GM06990 (cell line): ENCODE measurements around the gene CDRT4.

Source experiments
- DNase-seq: peaks from one replicate; pipeline ENCODE4 v3.0.0-alpha.2; 2011; ENCODE audit not compliant: insufficient read length; ENCODE audit errors: extremely low read depth
- H3K27me3 ChIP-seq: replicated peaks from 2 replicates; pipeline ENCODE4 v1.6.0; 2011; ENCODE audit warnings: low read length; ENCODE audit not compliant: control insufficient read depth, insufficient read depth
- H3K36me3 ChIP-seq: 2 replicates; pipeline ENCODE4 v1.5.1; 2011; ENCODE audit warnings: low read length; ENCODE audit not compliant: control insufficient read depth, insufficient read depth
- H3K4me3 ChIP-seq: replicated peaks from 2 replicates; pipeline ENCODE4 v1.5.1; 2011; ENCODE audit warnings: low read depth, mild to moderate bottlenecking, control low read depth, low read length
- CTCF ChIP-seq: IDR thresholded peaks from 2 replicates; pipeline ENCODE4 v1.5.1; 2011; ENCODE audit warnings: low read length, control low read depth, mild to moderate bottlenecking, inconsistent platforms; ENCODE audit not compliant: insufficient read depth, poor library complexity, severe bottlenecking

CDRT4 gene

GRCh38 chr17:15414532-15415306 lies 52.7 kb downstream of the CDRT4 start:
- no peak for DNase-seq
- no peak for TF ChIP-seq CTCF
- H3K27me3 ChIP-seq = 0 out of 2 replicates have a peak, but pooled peaks cover 1% of the 10 kb centered on the region
- no peak overlapping the region for H3K4me3 ChIP-seq
- no peaks in the 10 kb centered on the region for H3K36me3 ChIP-seq

GRCh38 chr17:15413101-15413771 lies 54.2 kb downstream of the CDRT4 start:
- Histone ChIP-seq H3K4me3 (no peak overlapping the region), H3K36me3 (no peaks in the 10 kb centered on the region), H3K27me3 (0 out of 2 replicates have a peak, but pooled peaks cover 1% of the 10 kb centered on the region)
- TF ChIP-seq CTCF = no peak
- no peak for DNase-seq

GRCh38 chr17:15412606-15413005 lies 54.8 kb downstream of the CDRT4 start:
- Histone ChIP-seq H3K27me3 (0 out of 2 replicates have a peak, but pooled peaks cover 1% of the 10 kb centered on the region), H3K36me3 (no peaks in the 10 kb centered on the region), H3K4me3 (no peak overlapping the region)
- no peak for DNase-seq
- no peak for TF ChIP-seq CTCF

- no peak for DNase-seq
- Histone ChIP-seq H3K36me3 (no peaks in the 10 kb centered on the region), H3K27me3 (0 out of 2 replicates have a peak, but pooled peaks cover 1% of the 10 kb centered on the region), H3K4me3 (no peak overlapping the region)
- TF ChIP-seq CTCF = no peak
Measured at GRCh38 chr17:15411384-15412198, 55.8 kb downstream of the CDRT4 start.

- TF ChIP-seq CTCF = no peak
- Histone ChIP-seq H3K36me3 (no peaks in the 10 kb centered on the region), H3K4me3 (no peak overlapping the region), H3K27me3 (0 out of 2 replicates have a peak, but pooled peaks cover 1% of the 10 kb centered on the region)
- DNase-seq = no peak
Measured at GRCh38 chr17:15409721-15410250, 57.6 kb downstream of the CDRT4 start.
